ENCODE results near the gene PPM1J.

GRCh38 chr1:112689196-112689841 lies 25.8 kb downstream of the PPM1J start:
- TF ChIP-seq POLR2A (IDR thresholded peaks at IDR 0.05) (no peak), POLR2AphosphoS5 (IDR thresholded peaks at IDR 0.05) (no peak)

All from suprapubic skin (tissue), 4 donors.